Thoracic aorta endothelial cell (primary cell): Measurements from ENCODE around the gene SUSD6. TPM values are rescaled to one million over a fixed set of nuclear protein-coding genes. Genes with fewer than 3 reads are reported as not detected.

Experiments
- total RNA-seq: library from RNA; depleted of rRNA; stranded (reverse); fragments of >200 nt; gene quantifications from 2 replicates; pipeline ENCODE4 v1.2.3, GENCODE V29; 2012

Gene SUSD6
- total RNA-seq: 15.4 and 21.3 TPM in 2 replicates

DNA sequence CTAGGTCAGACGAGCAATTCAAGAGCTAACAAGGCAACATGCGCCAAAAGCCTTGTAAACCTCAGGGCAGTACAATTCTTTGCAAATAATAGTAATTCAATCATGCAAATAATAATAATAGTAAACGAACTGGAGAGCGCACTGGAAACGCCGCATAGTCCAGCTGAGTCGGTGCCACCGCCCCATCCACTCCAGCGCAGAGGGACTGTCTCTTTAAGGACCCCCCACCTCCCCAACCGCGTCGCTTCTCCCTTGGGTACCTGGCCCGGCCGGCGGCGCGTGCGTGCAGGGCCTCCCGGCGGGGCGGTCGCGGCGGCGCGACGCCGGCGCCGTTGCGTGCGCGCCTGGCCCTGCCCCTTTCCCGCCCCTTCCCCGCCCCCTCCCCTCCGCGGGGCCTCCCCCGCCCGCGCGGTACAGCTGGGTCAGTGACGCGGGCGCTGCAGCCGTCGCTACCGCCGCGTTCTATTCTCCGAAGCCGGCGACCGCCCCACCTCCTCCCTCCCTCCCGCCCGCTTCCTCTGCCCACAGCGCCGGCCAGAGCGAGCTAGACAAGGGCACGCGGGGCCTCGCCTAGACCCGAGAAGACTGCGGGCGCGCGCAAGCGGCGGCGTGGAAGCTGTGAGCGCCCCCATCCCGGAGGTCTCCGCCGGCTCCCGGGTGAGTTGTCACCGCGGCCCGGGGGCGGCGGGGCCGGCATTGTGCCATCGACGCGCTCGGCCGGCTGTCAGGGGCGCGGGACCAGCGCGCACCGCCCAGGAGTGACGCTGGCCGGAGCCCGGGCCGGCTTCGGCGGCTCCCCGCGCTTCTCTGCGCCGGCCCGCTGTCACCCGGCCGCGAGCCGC lies at the start of gene SUSD6:
TSS of gene SUSD6 (plus strand) at position 425 of the 842 bp plus-strand sequence. CDS start 46,997 bp downstream, outside the sequence.

GRCh38 chr14:69574263-69574953 lies 37.0 kb upstream of the SUSD6 start, which contains the start of gene CCDC177:
Gene CCDC177 (minus strand): TSS chr14:69574871. CDS start chr14:69573622, 1,249 bp downstream.

Other genes starting within 250 kb of the SUSD6 start
- gene ERH, start 213.3 kb upstream of the SUSD6 start, total RNA-seq: 156 and 167 TPM in 2 replicates
- gene SLC39A9, start 212.9 kb upstream of the SUSD6 start, total RNA-seq: 110 and 118 TPM in 2 replicates
- gene PLEKHD1, start 126.9 kb upstream of the SUSD6 start, total RNA-seq: under 0.01 and 0.07 TPM in 2 replicates
- not detected in 2 replicates for gene CCDC177, start 36.7 kb upstream of the SUSD6 start, total RNA-seq
- 153 and 211 TPM in 2 replicates for gene SRSF5, start 155.5 kb downstream of the SUSD6 start, total RNA-seq
- gene SLC10A1, start 185.6 kb downstream of the SUSD6 start, total RNA-seq: not detected in 2 replicates